Neural progenitor cell (in vitro differentiated cells): ENCODE measurements around the gene KDM2B. TPM values are rescaled to one million over a fixed set of nuclear protein-coding genes. Genes with fewer than 3 reads are reported as not detected.

Experiments
- DNase-seq: peaks from one replicate; pipeline ENCODE4 v3.0.0-alpha.2; 2016; ENCODE audit warnings: low spot score
- H2AFZ ChIP-seq: fragments of 200-600 bp; sonication (generic); replicated peaks from 2 replicates; pipeline ENCODE4 v1.6.1; 2016; ENCODE audit warnings: antibody characterized with exemption
- H3F3A ChIP-seq: fragments of 200-600 bp; sonication (generic); 2 replicates; pipeline ENCODE4 v1.6.1; 2016; ENCODE audit warnings: antibody characterized with exemption, low read depth
- H3K27ac ChIP-seq: fragments of 200-600 bp; sonication (generic); 2 replicates; pipeline ENCODE4 v1.5.1; 2016; ENCODE audit warnings: mild to moderate bottlenecking
- H3K27me3 ChIP-seq: fragments of 200-600 bp; sonication (generic); 2 replicates; pipeline ENCODE4 v1.6.1; 2016; ENCODE audit warnings: mild to moderate bottlenecking, moderate library complexity
- H3K36me3 ChIP-seq: fragments of 200-600 bp; sonication (generic); 2 replicates; pipeline ENCODE4 v1.5.1; 2016
- H3K4me1 ChIP-seq: fragments of 200-600 bp; sonication (generic); 2 replicates; pipeline ENCODE4 v1.6.1; 2016; ENCODE audit warnings: mixed run types
- H3K4me2 ChIP-seq: fragments of 200-600 bp; sonication (generic); 2 replicates; pipeline ENCODE4 v1.6.1; 2016
- H3K4me3 ChIP-seq: fragments of 200-600 bp; sonication (generic); 2 replicates; pipeline ENCODE4 v1.5.1; 2016
- H3K79me2 ChIP-seq: fragments of 200-600 bp; sonication (generic); 2 replicates; pipeline ENCODE4 v1.6.1; 2016; ENCODE audit warnings: low read depth
- H3K9ac ChIP-seq: fragments of 200-600 bp; sonication (generic); 2 replicates; pipeline ENCODE4 v1.6.1; 2016
- H3K9me3 ChIP-seq: fragments of 200-600 bp; sonication (generic); 2 replicates; pipeline ENCODE4 v1.5.1; 2016; ENCODE audit warnings: low read depth
- H4K20me1 ChIP-seq: fragments of 200-600 bp; sonication (generic); 2 replicates; pipeline ENCODE4 v1.6.1; 2016; ENCODE audit warnings: low read depth
- H3K27ac Mint-ChIP-seq: 3 replicates; pipeline ENCODE4 v1.8.0; 2021; ENCODE audit warnings: mixed read lengths
- H3K27me3 Mint-ChIP-seq: 2 replicates; pipeline ENCODE4 v1.8.0; 2022; ENCODE audit warnings: low read depth, mild to moderate bottlenecking, inconsistent platforms, moderate library complexity, mixed read lengths; ENCODE audit not compliant: insufficient read depth
- H3K36me3 Mint-ChIP-seq: 3 replicates; pipeline ENCODE4 v1.8.0; 2021; ENCODE audit warnings: mixed read lengths
- H3K4me1 Mint-ChIP-seq: 3 replicates; pipeline ENCODE4 v1.8.0; 2021; ENCODE audit warnings: mixed read lengths
- H3K4me3 Mint-ChIP-seq: 3 replicates; pipeline ENCODE4 v1.8.0; 2021; ENCODE audit warnings: mild to moderate bottlenecking, moderate library complexity, mixed read lengths
- H3K9me3 Mint-ChIP-seq: 3 replicates; pipeline ENCODE4 v1.8.0; 2020; ENCODE audit warnings: mixed read lengths
- EZH2 ChIP-seq: fragments of 200-600 bp; sonication (generic); IDR thresholded peaks from 2 replicates; pipeline ENCODE4 v1.6.1; 2017; ENCODE audit warnings: antibody characterized with exemption, mild to moderate bottlenecking, moderate library complexity
- EZH2phosphoT487 ChIP-seq: fragments of 200-600 bp; sonication (generic); IDR thresholded peaks from 2 replicates; pipeline ENCODE4 v1.6.1; 2017; ENCODE audit warnings: antibody characterized with exemption
- total RNA-seq: library from RNA; depleted of rRNA; stranded (reverse); fragments of >200 nt; gene quantifications from 2 replicates; pipeline ENCODE4 v1.2.3, GENCODE V29; 2015; ENCODE audit warnings: low replicate concordance
- TF ChIP-seq, protein P1 (sequence below): fragments of 200-600 bp; sonication (generic); IDR thresholded peaks from 2 replicates; pipeline ENCODE4 v1.5.1; 2017; ENCODE audit warnings: antibody characterized with exemption, mild to moderate bottlenecking

The KDM2B gene
- total RNA-seq, 1 donor from 2014 or later = 85.3 TPM

DNA sequence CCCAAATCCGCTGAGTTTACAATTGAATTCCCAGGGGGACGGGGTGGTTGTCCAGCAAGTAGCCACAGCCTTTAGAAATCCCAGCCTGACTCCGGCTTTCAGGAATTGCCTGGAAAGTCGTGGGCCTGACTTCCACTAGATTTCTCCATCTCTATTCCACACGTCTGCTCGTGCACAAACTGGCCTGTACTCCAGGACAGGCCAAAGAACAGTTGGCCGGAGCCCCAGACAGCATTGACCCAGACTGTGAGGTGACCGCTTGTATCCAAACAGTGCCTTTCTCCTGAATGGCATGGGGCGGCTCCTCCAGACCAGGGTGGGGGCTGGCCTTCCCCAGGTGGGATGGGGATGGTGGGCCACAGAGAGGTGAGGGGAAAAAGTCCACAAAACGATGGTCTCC, 62.2 kb downstream of the KDM2B start:
- H3K4me2 ChIP-seq = no peak overlapping the region

DNA sequence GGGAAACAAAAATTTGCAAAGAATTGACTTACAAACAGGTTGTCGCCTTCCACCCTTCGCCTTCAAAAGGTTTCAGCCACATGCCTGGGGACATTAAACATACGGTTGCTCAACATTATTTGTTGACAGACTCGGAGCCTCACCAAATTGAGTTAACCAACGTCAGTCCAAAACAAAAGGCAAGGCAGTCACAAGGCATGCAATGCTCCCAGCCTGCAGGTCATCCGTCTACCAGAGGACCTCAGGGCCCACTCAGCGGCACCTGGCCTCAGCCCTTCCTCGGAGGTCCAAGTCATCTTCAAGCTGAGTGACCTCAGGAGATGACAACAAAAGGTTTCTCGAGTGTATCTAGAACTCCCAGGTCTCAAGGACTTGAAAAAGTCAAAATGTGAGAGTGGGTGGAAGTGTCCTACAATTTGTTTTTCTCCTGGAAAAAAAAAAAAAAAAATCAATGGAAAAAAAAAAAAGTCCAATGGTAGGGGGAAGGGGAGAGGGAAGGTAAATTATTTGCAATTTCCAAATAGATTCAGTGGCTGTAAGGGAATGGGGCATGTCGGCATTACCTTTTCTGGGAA, 64.3 kb downstream of the KDM2B start:
- H3F3A ChIP-seq = peaks cover 34% of the 10 kb centered on the region
- no peak overlapping the region for H3K4me2 ChIP-seq
- DNase-seq = no peak
- H3K36me3 ChIP-seq = peaks cover 10% of the 10 kb centered on the region
- H3K27ac ChIP-seq = no peak overlapping the region
- peaks cover 8% of the 10 kb centered on the region for H3K4me1 ChIP-seq
- H3K9ac ChIP-seq = no peak overlapping the region
- H4K20me1 ChIP-seq = peaks cover 26% of the 10 kb centered on the region
- Mint-ChIP-seq H3K4me3 (no peak overlapping the region), H3K36me3 (peaks cover 26% of the 10 kb centered on the region), H3K27ac (no peak overlapping the region), H3K4me1 (no peaks in the 10 kb centered on the region), H3K9me3 (no peaks in the 10 kb centered on the region), H3K27me3 (no peaks in the 10 kb centered on the region)
- H3K79me2 ChIP-seq = peaks cover 25% of the 10 kb centered on the region
- TF ChIP-seq EZH2phosphoT487 (no peak), EZH2 (no peak)
- TF ChIP-seq, protein P1, sequence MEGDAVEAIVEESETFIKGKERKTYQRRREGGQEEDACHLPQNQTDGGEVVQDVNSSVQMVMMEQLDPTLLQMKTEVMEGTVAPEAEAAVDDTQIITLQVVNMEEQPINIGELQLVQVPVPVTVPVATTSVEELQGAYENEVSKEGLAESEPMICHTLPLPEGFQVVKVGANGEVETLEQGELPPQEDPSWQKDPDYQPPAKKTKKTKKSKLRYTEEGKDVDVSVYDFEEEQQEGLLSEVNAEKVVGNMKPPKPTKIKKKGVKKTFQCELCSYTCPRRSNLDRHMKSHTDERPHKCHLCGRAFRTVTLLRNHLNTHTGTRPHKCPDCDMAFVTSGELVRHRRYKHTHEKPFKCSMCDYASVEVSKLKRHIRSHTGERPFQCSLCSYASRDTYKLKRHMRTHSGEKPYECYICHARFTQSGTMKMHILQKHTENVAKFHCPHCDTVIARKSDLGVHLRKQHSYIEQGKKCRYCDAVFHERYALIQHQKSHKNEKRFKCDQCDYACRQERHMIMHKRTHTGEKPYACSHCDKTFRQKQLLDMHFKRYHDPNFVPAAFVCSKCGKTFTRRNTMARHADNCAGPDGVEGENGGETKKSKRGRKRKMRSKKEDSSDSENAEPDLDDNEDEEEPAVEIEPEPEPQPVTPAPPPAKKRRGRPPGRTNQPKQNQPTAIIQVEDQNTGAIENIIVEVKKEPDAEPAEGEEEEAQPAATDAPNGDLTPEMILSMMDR = no peak
- no peak overlapping the region for H3K4me3 ChIP-seq
- H3K27me3 ChIP-seq = no peaks in the 10 kb centered on the region
- H2AFZ ChIP-seq = no peak overlapping the region
- no peaks in the 10 kb centered on the region for H3K9me3 ChIP-seq

More for the DNA sequence above, 62.2 kb downstream of the KDM2B start:
- Mint-ChIP-seq H3K27ac (no peak overlapping the region), H3K36me3 (peaks cover 18% of the 10 kb centered on the region), H3K4me3 (no peak overlapping the region), H3K9me3 (no peaks in the 10 kb centered on the region), H3K4me1 (peaks cover 10% of the 10 kb centered on the region), H3K27me3 (no peaks in the 10 kb centered on the region)
- no peak overlapping the region for H3K9ac ChIP-seq
- peaks cover 47% of the 10 kb centered on the region for H4K20me1 ChIP-seq
- TF ChIP-seq, protein P1 = no peak
- no peak for TF ChIP-seq EZH2
- no peak for TF ChIP-seq EZH2phosphoT487
- H3K27ac ChIP-seq = peak overlapping the region; percentile 81
- H3K4me1 ChIP-seq = peaks cover 8% of the 10 kb centered on the region
- no peak overlapping the region for H3K4me3 ChIP-seq
- H3K9me3 ChIP-seq = no peaks in the 10 kb centered on the region
- no peak for DNase-seq
- H3F3A ChIP-seq = peaks cover 34% of the 10 kb centered on the region
- no peaks in the 10 kb centered on the region for H3K27me3 ChIP-seq
- no peak overlapping the region for H2AFZ ChIP-seq
- H3K79me2 ChIP-seq = peaks cover 28% of the 10 kb centered on the region
- H3K36me3 ChIP-seq = peaks cover 10% of the 10 kb centered on the region

DNA sequence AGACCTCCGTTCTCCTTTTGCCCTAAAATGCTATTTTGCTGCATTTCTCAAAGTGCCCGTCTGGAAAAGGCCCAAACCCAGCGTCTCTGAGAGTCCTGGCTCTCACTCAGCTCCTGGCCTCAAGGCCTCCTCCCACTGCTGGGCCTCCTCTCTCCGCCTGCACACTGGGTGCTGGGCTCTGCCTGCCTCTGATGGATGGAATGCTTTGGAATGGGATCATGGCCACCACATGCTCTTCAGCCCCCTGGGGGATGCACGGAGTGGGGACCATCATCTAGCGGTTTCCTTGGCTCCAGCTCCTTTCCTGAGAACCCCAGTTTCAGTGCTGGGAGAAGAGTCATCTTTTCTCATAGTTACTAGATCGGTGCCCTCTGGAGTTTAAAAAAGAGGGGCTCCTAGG, 65.2 kb downstream of the KDM2B start:
- no peak for DNase-seq
- H3K79me2 ChIP-seq = peaks cover 25% of the 10 kb centered on the region
- H2AFZ ChIP-seq = no peak overlapping the region
- H3K9ac ChIP-seq = no peak overlapping the region
- peaks cover 26% of the 10 kb centered on the region for H3K36me3 Mint-ChIP-seq
- peaks cover 19% of the 10 kb centered on the region for H4K20me1 ChIP-seq
- H3K27me3 Mint-ChIP-seq = no peaks in the 10 kb centered on the region
- H3K27ac ChIP-seq = no peak overlapping the region
- peaks cover 8% of the 10 kb centered on the region for H3K4me1 ChIP-seq
- H3K4me3 ChIP-seq = no peak overlapping the region
- H3K36me3 ChIP-seq = peaks cover 10% of the 10 kb centered on the region
- H3K9me3 ChIP-seq = no peaks in the 10 kb centered on the region
- H3F3A ChIP-seq = peaks cover 34% of the 10 kb centered on the region
- no peaks in the 10 kb centered on the region for H3K27me3 ChIP-seq
- no peak overlapping the region for H3K27ac Mint-ChIP-seq
- no peak overlapping the region for H3K4me3 Mint-ChIP-seq
- TF ChIP-seq, protein P1 = no peak
- TF ChIP-seq EZH2 = no peak
- no peaks in the 10 kb centered on the region for H3K4me1 Mint-ChIP-seq
- H3K9me3 Mint-ChIP-seq = no peaks in the 10 kb centered on the region
- H3K4me2 ChIP-seq = no peak overlapping the region
